Liver (tissue), 9 donors: ENCODE results near the gene RNF181. TPM values are rescaled to one million over a fixed set of nuclear protein-coding genes. Genes with fewer than 3 reads are reported as not detected.

ENCODE experiments used
- DNase-seq: peaks from one replicate; pipeline ENCODE4 v3.0.0-alpha.2; 2017; ENCODE audit warnings: low spot score
- H3K27ac ChIP-seq, 2 donors: one replicate each; pipeline ENCODE4 v1.7.0; 2013; ENCODE audit warnings: inconsistent platforms in 2 of 2, low read length in 2 of 2, control low read depth in 1 of 2, low read depth in 1 of 2, mild to moderate bottlenecking in 1 of 2
- H3K27me3 ChIP-seq, 4 donors: one replicate each; pipeline versions ENCODE4 v1.6.1 to v1.7.0; 2013; ENCODE audit warnings: low read length in 3 of 4, inconsistent platforms in 1 of 4, mild to moderate bottlenecking in 1 of 4, moderate library complexity in 1 of 4; ENCODE audit not compliant: control insufficient read depth in 4 of 4, insufficient read depth in 4 of 4
- H3K36me3 ChIP-seq, 4 donors: one replicate each; pipeline versions ENCODE4 v1.6.1 to v1.7.0; 2013; ENCODE audit warnings: low read length in 3 of 4, mild to moderate bottlenecking in 3 of 4, low read depth in 1 of 4, moderate library complexity in 1 of 4; ENCODE audit not compliant: control insufficient read depth in 4 of 4, insufficient read depth in 3 of 4
- H3K4me1 ChIP-seq, 4 donors: one replicate each; pipeline versions ENCODE4 v1.6.1 to v1.7.0; 2013; ENCODE audit warnings: low read length in 3 of 4, mild to moderate bottlenecking in 3 of 4, moderate library complexity in 1 of 4; ENCODE audit not compliant: control insufficient read depth in 4 of 4, insufficient read depth in 4 of 4
- H3K4me3 ChIP-seq, 3 donors: one replicate each; pipeline versions ENCODE4 v1.6.1 to v1.7.0; 2013; ENCODE audit warnings: low read length in 3 of 3, control low read depth in 1 of 3, low read depth in 1 of 3, mild to moderate bottlenecking in 1 of 3
- H3K9ac ChIP-seq, 2 donors: one replicate each; pipeline ENCODE4 v1.7.0; 2013; ENCODE audit warnings: low read length in 2 of 2, mild to moderate bottlenecking in 2 of 2, moderate library complexity in 2 of 2, control low read depth in 1 of 2, low read depth in 1 of 2
- H3K9me3 ChIP-seq, 4 donors: one replicate each; pipeline versions ENCODE4 v1.6.1 to v1.7.0; 2013; ENCODE audit warnings: low read length in 3 of 4; ENCODE audit not compliant: control insufficient read depth in 4 of 4
- ATF3 ChIP-seq: IDR thresholded peaks from 2 replicates; pipeline ENCODE4 v1.6.1; 2016; ENCODE audit warnings: antibody characterized with exemption
- EGR1 ChIP-seq, 2 donors: IDR thresholded peaks; 2 replicates each; pipeline ENCODE4 v1.6.1; 2016 to 2018; ENCODE audit warnings: antibody characterized with exemption in 2 of 2, low read depth in 2 of 2
- FOXA1 ChIP-seq: IDR thresholded peaks from 2 replicates; pipeline ENCODE4 v1.6.1; 2016; ENCODE audit warnings: antibody characterized with exemption
- FOXA2 ChIP-seq: IDR thresholded peaks from 2 replicates; pipeline ENCODE4 v1.6.1; 2016; ENCODE audit warnings: antibody characterized with exemption
- GABPA ChIP-seq, 2 donors: IDR thresholded peaks in 1 of 2; conservative IDR thresholded peaks in 1 of 2; 2 replicates each; pipeline ENCODE4 v1.6.1; 2016; ENCODE audit warnings: antibody characterized with exemption in 2 of 2, mild to moderate bottlenecking in 1 of 2, moderate library complexity in 1 of 2
- HNF4A ChIP-seq, 2 donors: conservative IDR thresholded peaks; 2 replicates each; pipeline ENCODE4 v1.6.1; 2016; ENCODE audit warnings: antibody characterized with exemption in 2 of 2, mild to moderate bottlenecking in 2 of 2
- HNF4G ChIP-seq: IDR thresholded peaks from 2 replicates; pipeline ENCODE4 v1.6.1; 2016; ENCODE audit warnings: antibody characterized with exemption
- JUND ChIP-seq, 2 donors: IDR thresholded peaks; 2 replicates each; pipeline ENCODE4 v1.6.1; 2016; ENCODE audit warnings: antibody characterized with exemption in 2 of 2
- NR2F2 ChIP-seq: IDR thresholded peaks from 2 replicates; pipeline ENCODE4 v1.6.1; 2016; ENCODE audit warnings: antibody characterized with exemption
- RAD21 ChIP-seq, 2 donors: IDR thresholded peaks; 2 replicates each; pipeline ENCODE4 v1.6.1; 2016; ENCODE audit warnings: antibody characterized with exemption in 2 of 2, mild to moderate bottlenecking in 2 of 2
- REST ChIP-seq: IDR thresholded peaks from 2 replicates; pipeline ENCODE4 v1.6.1; 2016; ENCODE audit warnings: antibody characterized with exemption, mild to moderate bottlenecking
- RXRA ChIP-seq, 2 donors: IDR thresholded peaks; 2 replicates each; pipeline ENCODE4 v1.6.1; 2017 to 2018; ENCODE audit warnings: antibody characterized with exemption in 2 of 2, mild to moderate bottlenecking in 1 of 2
- SP1 ChIP-seq: IDR thresholded peaks from 2 replicates; pipeline ENCODE4 v1.6.1; 2018; ENCODE audit warnings: antibody characterized with exemption, mild to moderate bottlenecking
- TAF1 ChIP-seq: conservative IDR thresholded peaks from 2 replicates; pipeline ENCODE4 v1.6.1; 2016; ENCODE audit warnings: antibody characterized with exemption, mild to moderate bottlenecking
- YY1 ChIP-seq: IDR thresholded peaks from 2 replicates; pipeline ENCODE4 v1.6.1; 2016; ENCODE audit warnings: antibody characterized with exemption, mild to moderate bottlenecking
- WGBS: extraction: QIAGEN DNeasy Blood & Tissue Kit; methylation state at CpG from one replicate; pipeline ENCODE4 v1.1.7; 2013; 5-methylcytosine and 5-hydroxymethylcytosine counted together
- polyA plus RNA-seq, 2 donors: library from polyadenylated mRNA; stranded (reverse) in 1 of 2; unstranded in 1 of 2; fragments of 200-250 nt in 1 of 2; fragments of >200 nt in 1 of 2; fragmentation: Nextera tagmentation in 1 of 2; extraction: Ambion mirVana in 1 of 2; gene quantifications; one replicate each; pipeline versions ENCODE4 v1.2.1 to v1.2.3, GENCODE V29; 2013 to 2015
- total RNA-seq, 2 donors: library from RNA; depleted of rRNA; stranded (reverse); fragments of >200 nt; gene quantifications; one replicate each; pipeline ENCODE4 v1.2.3, GENCODE V29; 2014
- TF ChIP-seq, protein P1 (sequence below): IDR thresholded peaks from 2 replicates; pipeline ENCODE4 v1.6.1; 2016; ENCODE audit warnings: antibody characterized with exemption
- TF ChIP-seq, protein P2 (sequence below): fragments of 150-350 bp; IDR thresholded peaks from 2 replicates; pipeline ENCODE4 v1.5.1; 2017; ENCODE audit warnings: improper control_type of control experiment, low read depth, low read length; ENCODE audit not compliant: missing input control
- donor health status: healthy.
- donor health status: healthy.
- donor health status: healthy.
- donor health status: healthy.
- donor health status: healthy.

The RNF181 gene
- total and polyA plus RNA-seq, 4 donors: 101 to 195 (median 114) TPM

- Histone ChIP-seq H3K36me3 (peaks cover 0 to 12% (median 8%) of the 10 kb centered on the region in 4 donors), H3K27ac (peak overlapping the region; percentile 81 to 84), H3K9me3 (no peaks in the 10 kb centered on the region), H3K9ac (peak overlapping the region; percentile 68 to 91), H3K4me1 (peaks cover 11 to 22% (median 19%) of the 10 kb centered on the region in 4 donors), H3K4me3 (peak overlapping the region; percentile 82 to 97 (median 91)), H3K27me3 (no peaks in the 10 kb centered on the region)
- 3% methylated on average over 14 of the region's 14 CpGs for WGBS
- no peak for TF ChIP-seq REST
- TF ChIP-seq, protein P1, sequence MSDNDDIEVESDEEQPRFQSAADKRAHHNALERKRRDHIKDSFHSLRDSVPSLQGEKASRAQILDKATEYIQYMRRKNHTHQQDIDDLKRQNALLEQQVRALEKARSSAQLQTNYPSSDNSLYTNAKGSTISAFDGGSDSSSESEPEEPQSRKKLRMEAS: no peak
- TF ChIP-seq RXRA (IDR thresholded peaks at IDR 0.05): no peak
- TF ChIP-seq GABPA (IDR thresholded peaks at IDR 0.05 in 1 of 2, conservative IDR thresholded peaks at IDR 0.05 in 1 of 2): no peak
- no peak for TF ChIP-seq FOXA1
- TF ChIP-seq HNF4G: no peak
- TF ChIP-seq ATF3: no peak
- no peak for TF ChIP-seq HNF4A (conservative IDR thresholded peaks at IDR 0.05)
- no peak for TF ChIP-seq SP1
- TF ChIP-seq TAF1: no peak
- no peak for TF ChIP-seq JUND (IDR thresholded peaks at IDR 0.05)
- TF ChIP-seq YY1: no peak
- no peak for TF ChIP-seq RAD21 (IDR thresholded peaks at IDR 0.05)
- no peak for TF ChIP-seq FOXA2
- TF ChIP-seq NR2F2: no peak
- no peak for TF ChIP-seq EGR1 (IDR thresholded peaks at IDR 0.05; ENCODE audit: low read depth in 2 of 2)
- TF ChIP-seq, protein P2, sequence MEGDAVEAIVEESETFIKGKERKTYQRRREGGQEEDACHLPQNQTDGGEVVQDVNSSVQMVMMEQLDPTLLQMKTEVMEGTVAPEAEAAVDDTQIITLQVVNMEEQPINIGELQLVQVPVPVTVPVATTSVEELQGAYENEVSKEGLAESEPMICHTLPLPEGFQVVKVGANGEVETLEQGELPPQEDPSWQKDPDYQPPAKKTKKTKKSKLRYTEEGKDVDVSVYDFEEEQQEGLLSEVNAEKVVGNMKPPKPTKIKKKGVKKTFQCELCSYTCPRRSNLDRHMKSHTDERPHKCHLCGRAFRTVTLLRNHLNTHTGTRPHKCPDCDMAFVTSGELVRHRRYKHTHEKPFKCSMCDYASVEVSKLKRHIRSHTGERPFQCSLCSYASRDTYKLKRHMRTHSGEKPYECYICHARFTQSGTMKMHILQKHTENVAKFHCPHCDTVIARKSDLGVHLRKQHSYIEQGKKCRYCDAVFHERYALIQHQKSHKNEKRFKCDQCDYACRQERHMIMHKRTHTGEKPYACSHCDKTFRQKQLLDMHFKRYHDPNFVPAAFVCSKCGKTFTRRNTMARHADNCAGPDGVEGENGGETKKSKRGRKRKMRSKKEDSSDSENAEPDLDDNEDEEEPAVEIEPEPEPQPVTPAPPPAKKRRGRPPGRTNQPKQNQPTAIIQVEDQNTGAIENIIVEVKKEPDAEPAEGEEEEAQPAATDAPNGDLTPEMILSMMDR: no peak
- no peak for DNase-seq
Observed at GRCh38 chr2:85560812-85561279, 34.7 kb upstream of the RNF181 start.
